Measurements from ENCODE around the gene DAB2. TPM values are rescaled to one million over a fixed set of nuclear protein-coding genes. Genes with fewer than 3 reads are reported as not detected.

DAB2 gene
- polyA plus RNA-seq, 1 donor from 2014 or later = 0.63 TPM

DNA sequence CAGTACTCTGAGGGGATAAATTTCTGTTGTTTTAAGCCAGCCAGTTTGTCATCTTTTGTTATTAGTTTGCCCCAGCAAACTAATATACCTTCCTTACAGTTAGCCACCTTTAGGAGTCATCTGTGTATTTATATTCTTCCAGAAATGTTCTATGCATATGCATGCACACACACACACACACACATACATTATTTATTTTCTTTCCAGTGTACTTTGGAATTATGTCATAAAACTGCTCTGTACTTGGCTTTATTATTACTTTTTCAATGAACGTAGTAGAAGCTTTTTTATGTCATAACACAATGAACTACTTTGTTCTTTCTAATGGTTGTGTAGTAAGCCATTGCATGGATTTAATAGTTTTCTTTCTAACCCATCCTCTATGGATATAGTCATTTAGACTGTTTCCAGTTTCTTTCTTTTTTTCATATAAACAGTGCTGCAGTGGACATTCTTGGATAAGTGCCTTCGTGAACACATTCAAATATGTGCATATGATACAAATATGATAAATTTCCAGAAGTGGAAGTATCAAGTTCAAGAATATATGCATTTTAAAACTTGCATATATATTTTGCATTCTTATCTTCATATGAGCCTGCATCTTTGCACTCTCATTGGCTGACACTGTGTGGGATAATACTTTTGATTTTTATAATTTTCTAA, 26.6 kb upstream of the DAB2 start:
- Histone ChIP-seq H3K27me3 (ENCODE audit: insufficient read depth, low read depth, low read length) (no peaks in the 10 kb centered on the region), H3K9me2 (ENCODE audit: insufficient read depth, low read length) (no peaks in the 10 kb centered on the region), H3K9me3 (ENCODE audit: low read length) (no peaks in the 10 kb centered on the region), H3F3A (ENCODE audit: insufficient read depth, low read length, poor library complexity, severe bottlenecking) (no peaks in the 10 kb centered on the region), H3K4me2 (ENCODE audit: low read length) (no peak overlapping the region), H3K4me3 (ENCODE audit: low read length) (no peak overlapping the region), H2AFZ (ENCODE audit: low read depth, low read length) (no peak overlapping the region), H3K27ac (ENCODE audit: low read length) (no peak overlapping the region), H3K9ac (ENCODE audit: low read length) (no peak overlapping the region), H3K36me3 (ENCODE audit: insufficient read depth, low read length) (no peaks in the 10 kb centered on the region), H3K79me2 (replicated peaks; ENCODE audit: insufficient read depth, low read length) (no peaks in the 10 kb centered on the region), H4K20me1 (ENCODE audit: insufficient read depth) (no peaks in the 10 kb centered on the region)
- TF ChIP-seq MXI1 (conservative IDR thresholded peaks at IDR 0.05; ENCODE audit: poor library complexity, severe bottlenecking) (no peak), EP300 (conservative IDR thresholded peaks at IDR 0.05; ENCODE audit: poor library complexity, severe bottlenecking) (no peak), TAF1 (IDR thresholded peaks at IDR 0.05; ENCODE audit: low read depth) (no peak), RAD21 (conservative IDR thresholded peaks at IDR 0.05) (no peak), POLR2AphosphoS5 (IDR thresholded peaks at IDR 0.05) (no peak)
- TF ChIP-seq, protein P1, sequence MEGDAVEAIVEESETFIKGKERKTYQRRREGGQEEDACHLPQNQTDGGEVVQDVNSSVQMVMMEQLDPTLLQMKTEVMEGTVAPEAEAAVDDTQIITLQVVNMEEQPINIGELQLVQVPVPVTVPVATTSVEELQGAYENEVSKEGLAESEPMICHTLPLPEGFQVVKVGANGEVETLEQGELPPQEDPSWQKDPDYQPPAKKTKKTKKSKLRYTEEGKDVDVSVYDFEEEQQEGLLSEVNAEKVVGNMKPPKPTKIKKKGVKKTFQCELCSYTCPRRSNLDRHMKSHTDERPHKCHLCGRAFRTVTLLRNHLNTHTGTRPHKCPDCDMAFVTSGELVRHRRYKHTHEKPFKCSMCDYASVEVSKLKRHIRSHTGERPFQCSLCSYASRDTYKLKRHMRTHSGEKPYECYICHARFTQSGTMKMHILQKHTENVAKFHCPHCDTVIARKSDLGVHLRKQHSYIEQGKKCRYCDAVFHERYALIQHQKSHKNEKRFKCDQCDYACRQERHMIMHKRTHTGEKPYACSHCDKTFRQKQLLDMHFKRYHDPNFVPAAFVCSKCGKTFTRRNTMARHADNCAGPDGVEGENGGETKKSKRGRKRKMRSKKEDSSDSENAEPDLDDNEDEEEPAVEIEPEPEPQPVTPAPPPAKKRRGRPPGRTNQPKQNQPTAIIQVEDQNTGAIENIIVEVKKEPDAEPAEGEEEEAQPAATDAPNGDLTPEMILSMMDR (IDR thresholded peaks at IDR 0.05; ENCODE audit: poor library complexity, severe bottlenecking) = no peak

DNA sequence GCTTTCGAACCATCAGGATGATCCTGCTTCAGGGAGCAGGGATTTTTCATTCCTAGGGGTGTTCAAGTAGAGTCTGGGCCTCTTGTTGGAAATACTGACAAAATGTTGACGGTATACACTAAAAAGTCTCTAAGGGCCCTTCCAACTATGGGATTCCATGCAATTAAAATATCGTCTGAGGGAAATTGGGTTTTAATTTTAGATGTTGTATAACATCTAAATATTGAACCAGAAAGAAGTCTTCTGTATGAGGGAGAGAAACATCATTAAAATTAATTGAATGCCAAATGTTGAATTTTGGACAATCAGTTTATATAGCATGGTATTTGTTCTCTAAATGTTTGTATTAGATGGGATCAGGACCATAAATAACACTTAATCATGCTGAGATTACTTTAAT, 25.7 kb upstream of the DAB2 start:
- Histone ChIP-seq H3K36me3 (ENCODE audit: insufficient read depth, low read length) (no peaks in the 10 kb centered on the region), H3K79me2 (replicated peaks; ENCODE audit: insufficient read depth, low read length) (no peaks in the 10 kb centered on the region), H3F3A (ENCODE audit: insufficient read depth, low read length, poor library complexity, severe bottlenecking) (no peaks in the 10 kb centered on the region), H3K9me3 (ENCODE audit: low read length) (no peaks in the 10 kb centered on the region), H3K27ac (ENCODE audit: low read length) (no peak overlapping the region), H3K9ac (ENCODE audit: low read length) (no peak overlapping the region), H3K9me2 (ENCODE audit: insufficient read depth, low read length) (no peaks in the 10 kb centered on the region), H3K4me2 (ENCODE audit: low read length) (no peak overlapping the region), H2AFZ (ENCODE audit: low read depth, low read length) (no peak overlapping the region), H4K20me1 (ENCODE audit: insufficient read depth) (no peaks in the 10 kb centered on the region), H3K4me3 (ENCODE audit: low read length) (no peak overlapping the region), H3K27me3 (ENCODE audit: insufficient read depth, low read depth, low read length) (no peaks in the 10 kb centered on the region)
- TF ChIP-seq EZH2 (IDR thresholded peaks at IDR 0.05; ENCODE audit: borderline replicate concordance, insufficient read depth, low read length, poor library complexity, severe bottlenecking) = no peak
- no peak for TF ChIP-seq TAF1 (IDR thresholded peaks at IDR 0.05; ENCODE audit: low read depth)
- no peak for TF ChIP-seq EP300 (conservative IDR thresholded peaks at IDR 0.05; ENCODE audit: poor library complexity, severe bottlenecking)
- TF ChIP-seq, protein P1 (IDR thresholded peaks at IDR 0.05; ENCODE audit: poor library complexity, severe bottlenecking) = no peak
- no peak for TF ChIP-seq POLR2AphosphoS5 (IDR thresholded peaks at IDR 0.05)
- no peak for TF ChIP-seq MXI1 (conservative IDR thresholded peaks at IDR 0.05; ENCODE audit: poor library complexity, severe bottlenecking)
- TF ChIP-seq, protein P2, sequence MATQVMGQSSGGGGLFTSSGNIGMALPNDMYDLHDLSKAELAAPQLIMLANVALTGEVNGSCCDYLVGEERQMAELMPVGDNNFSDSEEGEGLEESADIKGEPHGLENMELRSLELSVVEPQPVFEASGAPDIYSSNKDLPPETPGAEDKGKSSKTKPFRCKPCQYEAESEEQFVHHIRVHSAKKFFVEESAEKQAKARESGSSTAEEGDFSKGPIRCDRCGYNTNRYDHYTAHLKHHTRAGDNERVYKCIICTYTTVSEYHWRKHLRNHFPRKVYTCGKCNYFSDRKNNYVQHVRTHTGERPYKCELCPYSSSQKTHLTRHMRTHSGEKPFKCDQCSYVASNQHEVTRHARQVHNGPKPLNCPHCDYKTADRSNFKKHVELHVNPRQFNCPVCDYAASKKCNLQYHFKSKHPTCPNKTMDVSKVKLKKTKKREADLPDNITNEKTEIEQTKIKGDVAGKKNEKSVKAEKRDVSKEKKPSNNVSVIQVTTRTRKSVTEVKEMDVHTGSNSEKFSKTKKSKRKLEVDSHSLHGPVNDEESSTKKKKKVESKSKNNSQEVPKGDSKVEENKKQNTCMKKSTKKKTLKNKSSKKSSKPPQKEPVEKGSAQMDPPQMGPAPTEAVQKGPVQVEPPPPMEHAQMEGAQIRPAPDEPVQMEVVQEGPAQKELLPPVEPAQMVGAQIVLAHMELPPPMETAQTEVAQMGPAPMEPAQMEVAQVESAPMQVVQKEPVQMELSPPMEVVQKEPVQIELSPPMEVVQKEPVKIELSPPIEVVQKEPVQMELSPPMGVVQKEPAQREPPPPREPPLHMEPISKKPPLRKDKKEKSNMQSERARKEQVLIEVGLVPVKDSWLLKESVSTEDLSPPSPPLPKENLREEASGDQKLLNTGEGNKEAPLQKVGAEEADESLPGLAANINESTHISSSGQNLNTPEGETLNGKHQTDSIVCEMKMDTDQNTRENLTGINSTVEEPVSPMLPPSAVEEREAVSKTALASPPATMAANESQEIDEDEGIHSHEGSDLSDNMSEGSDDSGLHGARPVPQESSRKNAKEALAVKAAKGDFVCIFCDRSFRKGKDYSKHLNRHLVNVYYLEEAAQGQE (IDR thresholded peaks at IDR 0.05; ENCODE audit: borderline replicate concordance) = no peak
- TF ChIP-seq RAD21 (conservative IDR thresholded peaks at IDR 0.05) = no peak
- no peak for TF ChIP-seq SMC3 (conservative IDR thresholded peaks at IDR 0.05; ENCODE audit: poor library complexity)
